ENCODE results near the gene SIN3B.

GRCh38 chr19:16880884-16881554 is 51.8 kb downstream of the SIN3B start:
- no peak for TF ChIP-seq CTCF (IDR thresholded peaks at IDR 0.05; ENCODE audit: low read length)
- TF ChIP-seq EZH2 (IDR thresholded peaks at IDR 0.05; ENCODE audit: borderline replicate concordance, low read length): no peak
